Breast epithelium (tissue), 3 donors: Measurements from ENCODE around the gene ATXN1.

Experiments
- POLR2A ChIP-seq: fragments of 450-650 bp; IDR thresholded peaks from one replicate; pipeline ENCODE4 v1.6.1; 2016; ENCODE audit warnings: antibody characterized with exemption, mild to moderate bottlenecking, moderate library complexity
- TF ChIP-seq, protein P1 (sequence below), 3 donors: fragments of 450-650 bp; IDR thresholded peaks; one replicate each; pipeline ENCODE4 v1.5.1; 2016 to 2017; ENCODE audit warnings: antibody characterized with exemption in 3 of 3, mild to moderate bottlenecking in 3 of 3, moderate library complexity in 3 of 3

DNA sequence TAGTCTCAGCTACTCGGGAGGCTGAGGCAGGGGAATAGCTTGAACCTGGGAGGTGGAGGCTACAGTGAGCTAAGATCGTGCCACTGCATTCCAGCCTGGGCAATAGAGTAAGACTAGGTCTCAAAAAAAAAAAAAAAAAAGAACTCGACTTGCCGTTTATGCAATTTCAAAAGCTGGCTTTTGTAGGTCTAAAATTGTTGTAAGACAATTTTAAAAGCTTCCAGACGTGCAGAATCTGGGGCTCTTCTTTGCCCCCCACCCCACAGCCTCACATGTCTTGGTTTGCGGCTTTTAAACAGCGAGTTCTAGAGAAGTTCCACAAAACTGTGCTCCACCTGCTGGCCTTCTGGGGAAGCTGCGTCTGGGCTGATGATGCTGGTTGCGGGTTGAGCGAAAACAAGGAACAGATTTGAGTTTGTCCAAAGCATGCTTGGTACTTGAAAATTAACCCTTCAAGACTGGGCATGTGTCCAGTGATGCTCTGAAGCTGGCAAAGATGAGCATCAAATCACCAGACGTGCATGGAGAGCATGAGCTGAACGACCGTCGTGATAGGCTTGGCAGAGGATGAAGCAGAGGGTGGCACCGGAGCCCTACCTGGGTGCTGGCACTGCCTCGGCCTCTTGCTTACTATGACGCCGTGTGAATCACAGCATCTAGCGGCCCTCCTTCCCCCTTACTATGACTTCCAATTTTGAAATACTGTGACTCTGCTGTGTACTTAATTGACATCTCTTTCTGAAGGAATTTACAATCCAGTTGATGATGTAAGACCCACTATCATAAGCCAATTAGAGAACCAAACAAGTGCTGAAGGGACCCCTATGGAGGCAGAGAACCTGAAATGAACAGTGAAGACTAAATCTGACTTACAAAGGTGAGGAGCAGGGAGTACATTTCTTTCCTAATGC, 351.5 kb downstream of the ATXN1 start:
- no peak for TF ChIP-seq POLR2A
- TF ChIP-seq, protein P1, sequence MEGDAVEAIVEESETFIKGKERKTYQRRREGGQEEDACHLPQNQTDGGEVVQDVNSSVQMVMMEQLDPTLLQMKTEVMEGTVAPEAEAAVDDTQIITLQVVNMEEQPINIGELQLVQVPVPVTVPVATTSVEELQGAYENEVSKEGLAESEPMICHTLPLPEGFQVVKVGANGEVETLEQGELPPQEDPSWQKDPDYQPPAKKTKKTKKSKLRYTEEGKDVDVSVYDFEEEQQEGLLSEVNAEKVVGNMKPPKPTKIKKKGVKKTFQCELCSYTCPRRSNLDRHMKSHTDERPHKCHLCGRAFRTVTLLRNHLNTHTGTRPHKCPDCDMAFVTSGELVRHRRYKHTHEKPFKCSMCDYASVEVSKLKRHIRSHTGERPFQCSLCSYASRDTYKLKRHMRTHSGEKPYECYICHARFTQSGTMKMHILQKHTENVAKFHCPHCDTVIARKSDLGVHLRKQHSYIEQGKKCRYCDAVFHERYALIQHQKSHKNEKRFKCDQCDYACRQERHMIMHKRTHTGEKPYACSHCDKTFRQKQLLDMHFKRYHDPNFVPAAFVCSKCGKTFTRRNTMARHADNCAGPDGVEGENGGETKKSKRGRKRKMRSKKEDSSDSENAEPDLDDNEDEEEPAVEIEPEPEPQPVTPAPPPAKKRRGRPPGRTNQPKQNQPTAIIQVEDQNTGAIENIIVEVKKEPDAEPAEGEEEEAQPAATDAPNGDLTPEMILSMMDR (IDR thresholded peaks at IDR 0.05), result peak; percentile 41 to 76 (median 55)
